Skeletal muscle tissue (tissue), 4 donors: Measurements from ENCODE around the gene KCTD16. TPM values are rescaled to one million over a fixed set of nuclear protein-coding genes. Genes with fewer than 3 reads are reported as not detected.
A peak's percentile ranks its signal among the peaks of the same experiment; 100 is the strongest.

Source experiments
- H3K27ac ChIP-seq: one replicate; pipeline ENCODE4 v1.7.0; 2013; ENCODE audit warnings: mild to moderate bottlenecking, low read depth, low read length, inconsistent platforms
- H3K27me3 ChIP-seq, 3 donors: one replicate each; pipeline ENCODE4 v1.7.0; 2013; ENCODE audit warnings: low read length in 3 of 3; ENCODE audit not compliant: control insufficient read depth in 3 of 3, insufficient read depth in 3 of 3
- H3K36me3 ChIP-seq, 3 donors: one replicate each; pipeline ENCODE4 v1.7.0; 2013; ENCODE audit warnings: low read length in 3 of 3; ENCODE audit not compliant: control insufficient read depth in 3 of 3, insufficient read depth in 3 of 3
- H3K4me1 ChIP-seq, 3 donors: one replicate each; pipeline ENCODE4 v1.7.0; 2013; ENCODE audit warnings: low read length in 3 of 3, mild to moderate bottlenecking in 3 of 3; ENCODE audit not compliant: control insufficient read depth in 3 of 3, insufficient read depth in 3 of 3
- H3K4me3 ChIP-seq, 3 donors: one replicate each; pipeline ENCODE4 v1.7.0; 2013; ENCODE audit warnings: low read length in 3 of 3
- H3K9ac ChIP-seq, 3 donors: one replicate each; pipeline ENCODE4 v1.7.0; 2013; ENCODE audit warnings: low read length in 3 of 3, mild to moderate bottlenecking in 3 of 3, moderate library complexity in 2 of 3, low read depth in 1 of 3
- H3K9me3 ChIP-seq, 3 donors: one replicate each; pipeline ENCODE4 v1.7.0; 2013; ENCODE audit warnings: low read length in 3 of 3; ENCODE audit not compliant: control insufficient read depth in 3 of 3
- total RNA-seq: library from RNA; depleted of rRNA; stranded (reverse); fragments of >200 nt; gene quantifications from one replicate; pipeline ENCODE4 v1.2.3, GENCODE V29; 2014
- donor health status: Osteomylitis.

KCTD16 gene
- total RNA-seq, 1 donor from 2014 or later, result under 0.01 TPM

DNA sequence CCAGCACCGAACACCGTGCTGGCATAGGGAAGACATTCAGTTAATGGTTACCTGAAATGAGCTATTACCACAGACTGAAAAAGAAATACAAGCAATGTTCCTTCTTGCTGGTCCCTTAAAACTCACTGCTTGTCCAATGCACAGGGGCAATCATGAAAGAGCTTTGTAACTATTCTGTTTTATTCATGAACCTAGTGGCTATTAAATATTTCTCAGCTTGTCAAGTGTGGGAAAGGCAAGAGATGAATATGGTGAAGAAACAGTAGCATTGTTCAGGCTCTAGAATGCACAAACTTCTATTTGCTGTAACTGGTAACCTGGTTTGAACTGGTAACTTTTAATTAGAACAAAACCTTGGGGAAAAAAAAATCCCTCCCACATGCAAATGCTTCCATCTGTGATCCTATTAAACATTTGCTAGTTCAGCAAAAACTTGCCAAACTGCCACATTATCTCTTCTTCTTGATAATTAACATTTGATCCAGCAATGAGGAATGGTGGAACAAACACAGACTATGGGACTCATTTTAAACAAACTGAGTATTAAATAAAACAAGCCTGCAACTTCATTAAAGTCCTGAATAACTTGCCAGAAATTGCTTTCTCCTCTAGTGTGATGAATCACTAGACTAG is 36.4 kb upstream of the KCTD16 start:
- no peaks in the 10 kb centered on the region for H3K4me1 ChIP-seq
- H3K27ac ChIP-seq, result no peak overlapping the region
- no peaks in the 10 kb centered on the region for H3K27me3 ChIP-seq
- no peaks in the 10 kb centered on the region for H3K9me3 ChIP-seq
- H3K4me3 ChIP-seq, result no peak overlapping the region
- H3K9ac ChIP-seq, result no peak overlapping the region
- no peaks in the 10 kb centered on the region for H3K36me3 ChIP-seq

- H3K9me3 ChIP-seq, result no peaks in the 10 kb centered on the region
- H3K27ac ChIP-seq, result no peak overlapping the region
- no peaks in the 10 kb centered on the region for H3K27me3 ChIP-seq
- H3K36me3 ChIP-seq, result no peaks in the 10 kb centered on the region
- peaks cover 0 to 4% (median 0%) of the 10 kb centered on the region in 3 donors for H3K4me1 ChIP-seq
- H3K9ac ChIP-seq, result no peak overlapping the region
- H3K4me3 ChIP-seq, result no peak overlapping the region
These were observed 35.4 kb upstream of the KCTD16 start for GRCh38 chr5:144135113-144135762.

- Histone ChIP-seq H3K4me1 (peaks cover under 1 to 14% (median 12%) of the 10 kb centered on the region in 3 donors), H3K9me3 (no peaks in the 10 kb centered on the region), H3K27ac (no peak overlapping the region), H3K4me3 (no peak overlapping the region), H3K9ac (no peak overlapping the region), H3K36me3 (no peaks in the 10 kb centered on the region), H3K27me3 (no peaks in the 10 kb centered on the region)
These were observed 31.1 kb upstream of the KCTD16 start for GRCh38 chr5:144139586-144139985.

DNA sequence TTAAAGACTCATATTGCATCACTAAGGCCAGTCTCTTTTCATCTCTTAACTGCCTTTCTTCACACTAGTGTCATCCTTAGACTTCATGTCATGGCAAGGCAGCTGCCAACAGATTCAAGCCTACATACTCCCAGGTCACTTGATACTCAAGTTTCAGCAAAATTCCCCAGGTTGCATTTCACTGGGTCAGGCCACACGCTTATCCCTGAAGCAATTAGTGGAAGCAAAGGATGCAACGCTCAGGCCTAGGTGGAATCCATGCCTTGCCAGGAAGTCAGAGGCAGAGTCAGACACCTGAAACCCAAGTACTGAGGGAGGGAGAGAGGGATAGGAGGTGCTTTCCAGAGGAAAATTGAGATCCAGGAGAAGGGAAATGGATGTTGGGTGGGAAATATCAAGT is 29.1 kb upstream of the KCTD16 start:
- Histone ChIP-seq H3K9me3 (no peaks in the 10 kb centered on the region), H3K27ac (no peak overlapping the region), H3K4me1 (peaks cover 5 to 25% (median 23%) of the 10 kb centered on the region in 3 donors), H3K9ac (no peak overlapping the region), H3K27me3 (no peaks in the 10 kb centered on the region), H3K36me3 (no peaks in the 10 kb centered on the region), H3K4me3 (no peak overlapping the region)

GRCh38 chr5:144142139-144142823 is 28.4 kb upstream of the KCTD16 start:
- Histone ChIP-seq H3K9ac (no peak overlapping the region), H3K4me3 (no peak overlapping the region), H3K27me3 (no peaks in the 10 kb centered on the region), H3K27ac (no peak overlapping the region), H3K36me3 (no peaks in the 10 kb centered on the region), H3K4me1 (peaks cover 5 to 25% (median 25%) of the 10 kb centered on the region in 3 donors), H3K9me3 (no peaks in the 10 kb centered on the region)

DNA sequence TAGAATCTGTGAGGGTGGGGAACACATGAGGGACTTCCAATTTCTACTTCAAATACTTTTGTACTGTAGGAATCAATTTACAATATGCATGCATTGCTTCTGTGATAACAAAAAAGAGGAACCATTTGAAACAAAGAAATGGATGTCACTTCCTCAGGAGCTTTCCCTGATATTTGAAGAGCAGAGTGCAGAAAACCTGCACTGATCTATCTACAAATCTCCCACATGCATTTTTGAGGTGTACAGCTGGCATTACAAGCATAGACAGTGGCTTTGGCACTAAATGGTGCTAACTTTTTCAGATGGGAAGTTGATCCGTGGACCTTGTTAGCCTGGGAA is 27.9 kb upstream of the KCTD16 start:
- no peaks in the 10 kb centered on the region for H3K27me3 ChIP-seq
- H3K27ac ChIP-seq, result no peak overlapping the region
- no peaks in the 10 kb centered on the region for H3K36me3 ChIP-seq
- H3K4me3 ChIP-seq, result no peak overlapping the region
- no peak overlapping the region for H3K9ac ChIP-seq
- H3K9me3 ChIP-seq, result no peaks in the 10 kb centered on the region
- H3K4me1 ChIP-seq, result peaks cover 5 to 25% (median 25%) of the 10 kb centered on the region in 3 donors

GRCh38 chr5:144143625-144144024 is 27.0 kb upstream of the KCTD16 start:
- no peak overlapping the region for H3K9ac ChIP-seq
- no peak overlapping the region for H3K4me3 ChIP-seq
- H3K36me3 ChIP-seq, result no peaks in the 10 kb centered on the region
- no peaks in the 10 kb centered on the region for H3K9me3 ChIP-seq
- peaks cover 5 to 25% (median 25%) of the 10 kb centered on the region in 3 donors for H3K4me1 ChIP-seq
- H3K27me3 ChIP-seq, result no peaks in the 10 kb centered on the region
- no peak overlapping the region for H3K27ac ChIP-seq

DNA sequence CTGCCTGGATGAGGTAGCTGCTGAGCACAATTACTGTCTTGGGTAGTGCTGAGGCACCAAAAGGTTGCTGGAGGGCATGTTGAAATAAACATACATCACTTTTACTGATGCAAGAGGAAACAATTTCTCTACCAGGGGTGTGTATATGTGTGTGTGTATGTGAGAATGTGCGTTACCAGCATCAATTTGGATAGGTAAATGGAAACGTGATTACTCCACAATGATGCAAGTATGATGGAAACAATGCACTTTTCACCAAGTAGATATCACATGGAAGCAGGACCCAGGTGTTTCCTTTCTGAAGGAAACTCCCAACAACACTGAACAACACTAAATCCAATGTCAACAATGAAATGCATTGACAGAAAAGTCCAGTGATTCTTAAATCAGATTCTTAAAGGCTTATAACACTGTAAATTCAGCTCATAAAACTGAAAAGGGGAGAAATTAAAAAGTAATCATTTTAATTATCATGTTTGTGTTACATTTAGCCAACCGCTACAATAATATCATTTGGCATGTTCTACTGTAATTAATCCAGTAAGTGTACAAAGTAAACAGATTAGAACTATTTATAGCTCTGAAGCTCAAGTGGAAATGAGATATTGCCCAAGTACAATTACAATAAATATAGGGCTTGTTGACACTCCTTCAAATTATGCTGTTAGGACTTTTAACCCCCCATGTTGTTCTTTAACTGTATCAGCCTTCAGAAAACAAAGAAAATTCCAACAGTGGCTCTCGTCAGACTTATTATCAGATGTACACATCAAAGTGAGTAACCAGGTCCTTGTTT is 25.5 kb upstream of the KCTD16 start:
- peak overlapping the region; percentile 45 for H3K27ac ChIP-seq
- H3K9ac ChIP-seq, result no peak overlapping the region

GRCh38 chr5:144151026-144151425 is 19.6 kb upstream of the KCTD16 start:
- Histone ChIP-seq H3K9me3 (no peaks in the 10 kb centered on the region), H3K4me1 (peaks cover 0 to 7% (median 2%) of the 10 kb centered on the region in 3 donors), H3K9ac (no peak overlapping the region), H3K36me3 (no peaks in the 10 kb centered on the region), H3K27me3 (no peaks in the 10 kb centered on the region), H3K4me3 (no peak overlapping the region), H3K27ac (no peak overlapping the region)

More for the DNA sequence above, 25.5 kb upstream of the KCTD16 start:
- Histone ChIP-seq H3K9me3 (no peaks in the 10 kb centered on the region), H3K36me3 (no peaks in the 10 kb centered on the region), H3K27me3 (no peaks in the 10 kb centered on the region), H3K4me3 (no peak overlapping the region), H3K4me1 (peaks cover 5 to 25% (median 21%) of the 10 kb centered on the region in 3 donors)
